ENCODE measurements around the gene KCNT2.

KCNT2 gene

GRCh38 chr1:196193896-196194559, 414.2 kb downstream of the KCNT2 start:
- peak; percentile 26 for DNase-seq (ENCODE audit: low spot score)

GRCh38 chr1:196183941-196184340, 424.3 kb downstream of the KCNT2 start:
- DNase-seq (ENCODE audit: low spot score) = no peak

GRCh38 chr1:196181594-196181878, 426.7 kb downstream of the KCNT2 start:
- DNase-seq (ENCODE audit: low spot score) = peak; percentile 6

- peak; percentile 83 for DNase-seq (ENCODE audit: low spot score)
Measured at GRCh38 chr1:196180847-196181593, 427.2 kb downstream of the KCNT2 start.

GRCh38 chr1:196178083-196178635, 430.1 kb downstream of the KCNT2 start:
- DNase-seq (ENCODE audit: low spot score) = no peak
